ENCODE results near the gene MCU. TPM values are rescaled to one million over a fixed set of nuclear protein-coding genes. Genes with fewer than 3 reads are reported as not detected.

MCU gene
- total RNA-seq, 4 donors from 2014 or later: 14.9 to 20.6 (median 19.5) TPM

GRCh38 chr10:72720814-72721660 is 29.1 kb downstream of the MCU start:
- intact Hi-C loops (cut with DNase I): no loop called here
- TF ChIP-seq CTCF (IDR thresholded peaks at IDR 0.05) (no peak), POLR2A (IDR thresholded peaks at IDR 0.05; ENCODE audit: low read depth) (no peak), POLR2AphosphoS5 (IDR thresholded peaks at IDR 0.05) (no peak), EP300 (IDR thresholded peaks at IDR 0.05) (no peak)
- H3K27ac ChIP-seq (replicated peaks in 1 of 4): no peak overlapping the region
- H3K27me3 ChIP-seq: no peaks in the 10 kb centered on the region
- 91% methylated on average over 4 of the region's 4 CpGs for WGBS
- peaks cover 0 to 7% (median 0%) of the 10 kb centered on the region in 4 donors for H3K4me1 ChIP-seq
- H3K9me3 ChIP-seq: no peaks in the 10 kb centered on the region
- peaks cover 0 to under 1% (median 0%) of the 10 kb centered on the region in 4 donors for H3K36me3 ChIP-seq
- no peak for DNase-seq (ENCODE audit: extremely low spot score)
- no peak overlapping the region for H3K4me3 ChIP-seq

- Histone ChIP-seq H3K27me3 (no peaks in the 10 kb centered on the region), H3K4me1 (peaks cover 0 to 11% (median 4%) of the 10 kb centered on the region in 4 donors), H3K4me3 (no peak overlapping the region), H3K27ac (replicated peaks in 1 of 4) (no peak overlapping the region), H3K9me3 (no peaks in the 10 kb centered on the region), H3K36me3 (no peaks in the 10 kb centered on the region)
- intact Hi-C loops (cut with DNase I): no loop called here
- no peak for TF ChIP-seq POLR2AphosphoS5 (IDR thresholded peaks at IDR 0.05)
- TF ChIP-seq POLR2A (IDR thresholded peaks at IDR 0.05; ENCODE audit: low read depth): no peak
- no peak for TF ChIP-seq EP300 (IDR thresholded peaks at IDR 0.05)
- no peak for TF ChIP-seq CTCF (IDR thresholded peaks at IDR 0.05)
- 54% methylated on average over 2 of the region's 2 CpGs for WGBS
- no peak for DNase-seq (ENCODE audit: extremely low spot score)
These were observed 35.2 kb downstream of the MCU start for GRCh38 chr10:72727130-72727529.

- Histone ChIP-seq H3K9me3 (no peaks in the 10 kb centered on the region), H3K36me3 (no peaks in the 10 kb centered on the region), H3K4me1 (peaks cover 0 to 11% (median 4%) of the 10 kb centered on the region in 4 donors), H3K27me3 (no peaks in the 10 kb centered on the region), H3K4me3 (no peak overlapping the region), H3K27ac (replicated peaks in 1 of 4) (no peak overlapping the region)
- TF ChIP-seq CTCF (IDR thresholded peaks at IDR 0.05) (no peak), POLR2AphosphoS5 (IDR thresholded peaks at IDR 0.05) (no peak), POLR2A (IDR thresholded peaks at IDR 0.05; ENCODE audit: low read depth) (no peak), EP300 (IDR thresholded peaks at IDR 0.05) (no peak)
- DNase-seq (ENCODE audit: extremely low spot score): no peak
- WGBS: 95% methylated on average over 2 of the region's 2 CpGs
- intact Hi-C loops (cut with DNase I): no loop called here
These were observed 36.5 kb downstream of the MCU start for GRCh38 chr10:72728462-72728861.

DNA sequence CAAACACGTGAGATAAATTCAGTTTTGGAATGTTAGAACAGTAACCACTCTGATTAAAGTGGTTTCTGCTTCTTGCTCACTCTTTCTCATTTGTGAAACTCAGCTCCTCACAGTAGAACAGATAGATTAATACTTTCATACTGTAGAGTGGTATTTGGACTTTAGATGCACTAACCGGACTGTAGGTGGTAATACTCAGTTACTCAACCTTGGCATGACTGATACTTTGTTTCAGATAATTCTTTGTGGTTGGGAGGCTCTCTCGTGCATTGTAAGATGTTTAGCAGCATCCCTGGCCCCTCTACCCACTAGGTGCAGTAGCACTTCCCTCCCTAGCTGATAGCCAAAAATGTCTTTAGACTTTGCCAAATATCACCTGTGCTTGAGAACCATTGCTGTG is 37.6 kb downstream of the MCU start:
- H3K27ac ChIP-seq (replicated peaks in 1 of 4): no peak overlapping the region
- intact Hi-C loops (cut with DNase I): no loop called here
- 77% methylated on average over 3 of the region's 3 CpGs for WGBS

More for the DNA sequence above, 37.6 kb downstream of the MCU start:
- no peak for TF ChIP-seq POLR2A (IDR thresholded peaks at IDR 0.05; ENCODE audit: low read depth)
- TF ChIP-seq POLR2AphosphoS5 (IDR thresholded peaks at IDR 0.05): no peak
- TF ChIP-seq EP300 (IDR thresholded peaks at IDR 0.05): no peak
- TF ChIP-seq CTCF (IDR thresholded peaks at IDR 0.05): no peak
- Histone ChIP-seq H3K4me3 (no peak overlapping the region), H3K27me3 (no peaks in the 10 kb centered on the region), H3K36me3 (no peaks in the 10 kb centered on the region), H3K9me3 (no peaks in the 10 kb centered on the region), H3K4me1 (peaks cover 0 to 11% (median 4%) of the 10 kb centered on the region in 4 donors)
- DNase-seq (ENCODE audit: extremely low spot score): no peak
